ENCODE data around the gene CCNK.

DNA sequence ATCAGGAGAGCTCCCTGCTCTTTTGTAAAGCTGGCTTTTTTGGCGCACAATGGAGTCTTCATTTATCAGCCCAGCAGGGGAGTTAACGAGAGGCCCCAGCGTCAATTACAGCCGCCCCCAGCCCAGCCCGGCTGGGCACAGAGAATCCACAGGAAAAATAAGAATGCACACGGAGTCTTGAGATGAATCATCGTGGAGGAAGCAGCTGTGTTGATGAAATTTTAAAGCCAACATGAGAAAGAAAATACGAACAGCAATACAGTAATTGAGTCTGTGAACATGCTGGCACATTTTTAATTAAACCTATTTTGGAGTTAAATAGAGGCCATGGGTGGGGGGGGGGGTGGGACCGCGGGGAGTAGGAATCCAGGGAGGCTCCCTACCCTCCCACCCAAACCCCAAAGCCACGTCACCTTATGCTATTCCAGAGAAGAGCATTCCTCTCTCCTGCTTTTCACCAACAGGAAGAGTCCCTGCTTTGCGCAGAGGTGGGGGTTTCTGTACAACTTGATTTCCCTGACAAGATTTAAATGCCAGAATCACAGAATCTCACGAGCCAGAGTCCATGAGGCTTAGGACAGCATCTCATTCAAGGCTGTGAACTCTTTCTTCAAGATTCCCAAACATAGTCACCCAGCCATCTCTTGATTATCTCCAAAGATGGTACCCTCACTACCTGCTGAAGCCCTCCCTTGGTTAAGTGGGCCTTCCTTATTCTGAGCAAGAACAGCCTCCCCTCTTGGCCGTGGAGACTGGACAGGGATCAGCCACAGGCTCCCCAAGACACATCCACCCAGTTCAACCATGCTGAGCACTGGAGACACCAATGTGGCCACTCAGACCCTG lies 50.3 kb downstream of the CCNK start:
- TF ChIP-seq, protein P1, sequence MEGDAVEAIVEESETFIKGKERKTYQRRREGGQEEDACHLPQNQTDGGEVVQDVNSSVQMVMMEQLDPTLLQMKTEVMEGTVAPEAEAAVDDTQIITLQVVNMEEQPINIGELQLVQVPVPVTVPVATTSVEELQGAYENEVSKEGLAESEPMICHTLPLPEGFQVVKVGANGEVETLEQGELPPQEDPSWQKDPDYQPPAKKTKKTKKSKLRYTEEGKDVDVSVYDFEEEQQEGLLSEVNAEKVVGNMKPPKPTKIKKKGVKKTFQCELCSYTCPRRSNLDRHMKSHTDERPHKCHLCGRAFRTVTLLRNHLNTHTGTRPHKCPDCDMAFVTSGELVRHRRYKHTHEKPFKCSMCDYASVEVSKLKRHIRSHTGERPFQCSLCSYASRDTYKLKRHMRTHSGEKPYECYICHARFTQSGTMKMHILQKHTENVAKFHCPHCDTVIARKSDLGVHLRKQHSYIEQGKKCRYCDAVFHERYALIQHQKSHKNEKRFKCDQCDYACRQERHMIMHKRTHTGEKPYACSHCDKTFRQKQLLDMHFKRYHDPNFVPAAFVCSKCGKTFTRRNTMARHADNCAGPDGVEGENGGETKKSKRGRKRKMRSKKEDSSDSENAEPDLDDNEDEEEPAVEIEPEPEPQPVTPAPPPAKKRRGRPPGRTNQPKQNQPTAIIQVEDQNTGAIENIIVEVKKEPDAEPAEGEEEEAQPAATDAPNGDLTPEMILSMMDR (IDR thresholded peaks at IDR 0.05), result no peak
- no peak for TF ChIP-seq POLR2A (IDR thresholded peaks at IDR 0.05)

All from uterus (tissue), 2 donors.